T-helper 9 cell (primary cell): ENCODE data around the gene CDK3.
"Not testable (repeated sequence)": the region's sequence is repeated elsewhere in the genome, so short reads cannot be mapped to it uniquely, and the experiment has no call there.

Experiments used
- DNase-seq: peaks from one replicate; pipeline ENCODE4 v3.0.0-alpha.2; 2020
- total RNA-seq, 2 donors: gene quantifications; one replicate each; lab custom pipeline; 2026; lab: John Stamatoyannopoulos, UW

CDK3 gene
- total RNA-seq: 0.72 to 0.98 reads per million in 2 donors

GRCh38 chr17:76000755-76001521 is at the start of gene CDK3:
Gene CDK3, plus strand, starts transcription at chr17:76000855. Its CDS starts 571 bp downstream, at chr17:76001426.
- no peak for DNase-seq

- no peak for DNase-seq
Observed at GRCh38 chr17:75950855-75951554, 49.6 kb upstream of the CDK3 start.

- no peak for DNase-seq
Observed at GRCh38 chr17:75959051-75959838, 41.4 kb upstream of the CDK3 start.

- DNase-seq: no peak
Observed at GRCh38 chr17:75959839-75960511, 40.7 kb upstream of the CDK3 start.

- DNase-seq: no peak
Observed at GRCh38 chr17:75965468-75965867, 35.2 kb upstream of the CDK3 start.

- DNase-seq: not testable (repeated sequence)
Observed at GRCh38 chr17:75969044-75969443, 31.6 kb upstream of the CDK3 start.

- DNase-seq: no peak
Observed at GRCh38 chr17:75970011-75970523, 30.6 kb upstream of the CDK3 start.

GRCh38 chr17:75970626-75971025 is 30.0 kb upstream of the CDK3 start:
- no peak for DNase-seq

GRCh38 chr17:75975187-75975586 is 25.5 kb upstream of the CDK3 start:
- not testable (repeated sequence) for DNase-seq

GRCh38 chr17:75975757-75976174 is 24.9 kb upstream of the CDK3 start:
- DNase-seq: no peak

GRCh38 chr17:75976175-75976848 is 24.3 kb upstream of the CDK3 start:
- DNase-seq: no peak

GRCh38 chr17:75978938-75979704 is 21.5 kb upstream of the CDK3 start, which contains the start of the genes ACOX1 and TEN1:
Gene ACOX1, minus strand, starts transcription at chr17:75979166. Its CDS starts 93 bp downstream, at chr17:75979073.
Gene TEN1, plus strand, starts transcription at chr17:75979240. Its CDS starts 6,953 bp downstream, at chr17:75986193.
- DNase-seq: peak; percentile 94

- DNase-seq: no peak
Observed at GRCh38 chr17:75979705-75980187, 20.9 kb upstream of the CDK3 start.

GRCh38 chr17:75980188-75981018 is 20.3 kb upstream of the CDK3 start:
- no peak for DNase-seq

- DNase-seq: no peak
Observed at GRCh38 chr17:75981019-75981615, 19.5 kb upstream of the CDK3 start.

- DNase-seq: no peak
Observed at GRCh38 chr17:75983501-75984181, 17.0 kb upstream of the CDK3 start.

- DNase-seq: no peak
Observed at GRCh38 chr17:75985986-75986385, 14.7 kb upstream of the CDK3 start.

- no peak for DNase-seq
Observed at GRCh38 chr17:75987041-75987440, 13.6 kb upstream of the CDK3 start.

- DNase-seq: no peak
Observed at GRCh38 chr17:75991396-75991795, 9.3 kb upstream of the CDK3 start.
